PC-3 (cell line): ENCODE data around the gene FCHO2. TPM values are rescaled to one million over a fixed set of nuclear protein-coding genes. Genes with fewer than 3 reads are reported as not detected.

Source experiments
- ATAC-seq: fragments of 200-7000 bp; cut with Tn5 transposase; 2 replicates; pipeline ENCODE4 v1.9.1; 2020; ENCODE audit warnings: mild to moderate bottlenecking, moderate library complexity
- BruUV-seq: library from RNA; stranded (reverse); fragments of 400-500 nt; replicated peaks from 2 replicates; lab custom pipeline; 2021; lab: Mats Ljungman, UMichigan
- CTCF ChIA-PET: fragments of 300-600 bp; sonication (Branson Sonifier 250); formaldehyde crosslinking; loops from one replicate; lab custom pipeline; 2022; ENCODE audit warnings: antibody characterized with exemption; lab: Charles Lee
- POLR2A ChIA-PET: fragments of 300-600 bp; sonication (Branson Sonifier 250); formaldehyde crosslinking; loops from one replicate; lab custom pipeline; 2022; ENCODE audit warnings: antibody characterized with exemption; ENCODE audit not compliant: unreplicated experiment; lab: Charles Lee
- DNase-seq: peaks from one replicate; pipeline ENCODE4 v3.0.0-alpha.2; 2015
- H2AFZ ChIP-seq: fragments of 300-600 bp; sonication (generic); 2 replicates; pipeline ENCODE4 v1.6.0; 2016; ENCODE audit warnings: antibody characterized with exemption, low read length
- H3F3A ChIP-seq: fragments of 300-600 bp; sonication (generic); one replicate; pipeline ENCODE4 v1.6.0; 2017; ENCODE audit warnings: antibody characterized with exemption, low read length, control low read depth, mild to moderate bottlenecking; ENCODE audit not compliant: unreplicated experiment
- H3K27ac ChIP-seq: fragments of 300-600 bp; sonication (generic); 2 replicates; pipeline ENCODE4 v1.5.1; 2016; ENCODE audit warnings: mild to moderate bottlenecking, low read length
- H3K27me3 ChIP-seq: fragments of 300-600 bp; sonication (generic); 2 replicates; pipeline ENCODE4 v1.6.1; 2016; ENCODE audit warnings: low read length, mixed read lengths
- H3K36me3 ChIP-seq: fragments of 300-600 bp; sonication (generic); 2 replicates; pipeline ENCODE4 v1.6.1; 2016; ENCODE audit warnings: low read depth, mixed run types, low read length, mixed read lengths
- H3K4me1 ChIP-seq: fragments of 300-600 bp; sonication (generic); 2 replicates; pipeline ENCODE4 v1.5.1; 2016; ENCODE audit warnings: low read length; ENCODE audit not compliant: insufficient read depth
- H3K4me2 ChIP-seq: fragments of 300-600 bp; sonication (generic); 2 replicates; pipeline ENCODE4 v1.6.0; 2016; ENCODE audit warnings: low read length
- H3K4me3 ChIP-seq: fragments of 300-600 bp; sonication (generic); 2 replicates; pipeline ENCODE4 v1.5.1; 2016; ENCODE audit warnings: mild to moderate bottlenecking, low read length, mixed read lengths
- H3K79me2 ChIP-seq: fragments of 300-600 bp; sonication (generic); 2 replicates; pipeline ENCODE4 v1.6.1; 2017; ENCODE audit warnings: low read length, mixed read lengths
- H3K9ac ChIP-seq: fragments of 300-600 bp; sonication (generic); 2 replicates; pipeline ENCODE4 v1.6.0; 2016; ENCODE audit warnings: mild to moderate bottlenecking, low read length
- H3K9me2 ChIP-seq: fragments of 300-600 bp; sonication (generic); replicated peaks from 2 replicates; pipeline ENCODE4 v1.6.1; 2016; ENCODE audit warnings: mixed run types, low read length, mixed read lengths
- H3K9me3 ChIP-seq: fragments of 300-600 bp; sonication (generic); 2 replicates; pipeline ENCODE4 v1.6.1; 2016; ENCODE audit warnings: low read length, mixed read lengths
- H4K20me1 ChIP-seq: fragments of 300-600 bp; sonication (generic); 2 replicates; pipeline ENCODE4 v1.6.1; 2016; ENCODE audit warnings: low read length, mixed read lengths
- CTCF ChIP-seq: fragments of 300-600 bp; sonication (generic); conservative IDR thresholded peaks from 2 replicates; pipeline ENCODE4 v1.5.1; 2017; ENCODE audit warnings: antibody characterized with exemption, low read depth, mild to moderate bottlenecking, low read length
- EZH2 ChIP-seq: fragments of 300-600 bp; sonication (generic); IDR thresholded peaks from one replicate; pipeline ENCODE4 v1.6.1; 2017; ENCODE audit warnings: antibody characterized with exemption, mild to moderate bottlenecking, low read length; ENCODE audit not compliant: unreplicated experiment
- EZH2phosphoT487 ChIP-seq: fragments of 300-600 bp; sonication (generic); IDR thresholded peaks from 2 replicates; pipeline ENCODE4 v1.6.1; 2018; ENCODE audit warnings: mild to moderate bottlenecking, antibody characterized with exemption, low read length, borderline replicate concordance
- intact Hi-C: fragments of 100-400 bp; cut with micrococcal nuclease; formaldehyde crosslinking; loops from 2 replicates; pipeline ENCODE4 v1.9.0; 2023
- total RNA-seq: library from RNA; depleted of rRNA; stranded (reverse); fragments of >200 nt; gene quantifications from 2 replicates; pipeline ENCODE4 v1.2.3, GENCODE V29; 2014

The FCHO2 gene
- total RNA-seq, 1 experiment from 2014 or later = 5.9 TPM

GRCh38 chr5:73030531-73030930, 74.7 kb downstream of the FCHO2 start:
- Histone ChIP-seq H3K4me1 (peaks cover 21% of the 10 kb centered on the region), H3F3A (no peaks in the 10 kb centered on the region), H3K9me2 (no peaks in the 10 kb centered on the region), H3K27me3 (no peaks in the 10 kb centered on the region), H3K27ac (peak overlapping the region; percentile 43), H3K9ac (no peak overlapping the region), H3K4me3 (no peak overlapping the region), H3K79me2 (no peaks in the 10 kb centered on the region), H3K36me3 (no peaks in the 10 kb centered on the region), H2AFZ (no peak overlapping the region), H3K9me3 (no peaks in the 10 kb centered on the region), H4K20me1 (no peaks in the 10 kb centered on the region), H3K4me2 (peak overlapping the region; percentile 37)
- POLR2A ChIA-PET = no interaction called here
- intact Hi-C loops = no loop called here
- ATAC-seq (peak; percentile 72), DNase-seq (peak; percentile 49)
- TF ChIP-seq CTCF (no peak), EZH2 (no peak), EZH2phosphoT487 (no peak)
- CTCF ChIA-PET = interaction anchor here (0.8 kb wide), 1 partner anchor 171 kb away, joined by 3 read pairs; no protein-coding TSS in a partner anchor
- BruUV-seq = no TSS peak

- peak; percentile 99 for ATAC-seq
- H3K4me3 ChIP-seq = no peak overlapping the region
- no peaks in the 10 kb centered on the region for H3F3A ChIP-seq
- no peaks in the 10 kb centered on the region for H3K27me3 ChIP-seq
- ChIA-PET POLR2A (no interaction called here), CTCF (interaction anchor here (0.7 to 0.8 kb wide), 2 partner anchors 137 to 171 kb away, joined by 3 to 4 read pairs; no protein-coding TSS in a partner anchor)
- H3K9me3 ChIP-seq = no peaks in the 10 kb centered on the region
- H3K79me2 ChIP-seq = no peaks in the 10 kb centered on the region
- no TSS peak for BruUV-seq
- H3K36me3 ChIP-seq = no peaks in the 10 kb centered on the region
- intact Hi-C loops = no loop called here
- peak; percentile 75 for DNase-seq
- H3K27ac ChIP-seq = peak overlapping the region; percentile 43
- no peak overlapping the region for H3K9ac ChIP-seq
- H3K9me2 ChIP-seq = no peaks in the 10 kb centered on the region
- no peaks in the 10 kb centered on the region for H4K20me1 ChIP-seq
- H3K4me1 ChIP-seq = peaks cover 21% of the 10 kb centered on the region
- H3K4me2 ChIP-seq = peak overlapping the region; percentile 37
- no peak overlapping the region for H2AFZ ChIP-seq
- TF ChIP-seq EZH2phosphoT487 (no peak), CTCF (no peak), EZH2 (no peak)
These were observed 75.2 kb downstream of the FCHO2 start for GRCh38 chr5:73030995-73031394.

- Histone ChIP-seq H3K4me3 (no peak overlapping the region), H3K79me2 (no peaks in the 10 kb centered on the region), H3K9me2 (no peaks in the 10 kb centered on the region), H3K4me2 (peak overlapping the region; percentile 37; the same call in 1 of the 2 replicates), H2AFZ (no peak overlapping the region), H3K4me1 (peaks cover 21% of the 10 kb centered on the region), H3K9ac (no peak overlapping the region), H4K20me1 (no peaks in the 10 kb centered on the region), H3F3A (no peaks in the 10 kb centered on the region), H3K27ac (peak overlapping the region; percentile 43; the same call in 1 of the 2 replicates), H3K9me3 (no peaks in the 10 kb centered on the region), H3K27me3 (no peaks in the 10 kb centered on the region), H3K36me3 (no peaks in the 10 kb centered on the region)
- intact Hi-C loops = no loop called here
- ATAC-seq (no peak), DNase-seq (peak; percentile 53)
- POLR2A ChIA-PET = no interaction called here
- TF ChIP-seq CTCF (no peak), EZH2 (no peak), EZH2phosphoT487 (no peak)
- BruUV-seq = no TSS peak
- CTCF ChIA-PET = no interaction called here
These were observed 76.0 kb downstream of the FCHO2 start for GRCh38 chr5:73031839-73032238.
